Prostate gland (tissue), 2 donors: ENCODE measurements around the gene HSPB6. TPM values are rescaled to one million over a fixed set of nuclear protein-coding genes. Genes with fewer than 3 reads are reported as not detected.
A peak's percentile ranks its signal among the peaks of the same experiment; 100 is the strongest.

Source experiments
- DNase-seq: peaks from one replicate; pipeline ENCODE4 v3.0.0-alpha.2; 2019; ENCODE audit warnings: low spot score
- H3K27ac ChIP-seq, 2 donors: fragments of 200-600 bp; sonication (generic); 2 replicates each; pipeline ENCODE4 v1.5.1; 2017 to 2019
- H3K27me3 ChIP-seq: fragments of 200-600 bp; sonication (generic); replicated peaks from 2 replicates; pipeline ENCODE4 v1.5.1; 2019; ENCODE audit not compliant: insufficient read depth
- H3K36me3 ChIP-seq, 2 donors: fragments of 200-600 bp; sonication (generic); 1 replicate in 1 of 2; 2 replicates in 1 of 2; pipeline versions ENCODE4 v1.5.1 to v1.8.1; 2017 to 2019
- H3K4me1 ChIP-seq: fragments of 200-600 bp; sonication (generic); replicated peaks from 2 replicates; pipeline ENCODE4 v1.5.1; 2019
- H3K4me3 ChIP-seq, 2 donors: fragments of 200-600 bp; sonication (generic); 2 replicates each; pipeline ENCODE4 v1.5.1; 2017 to 2019
- H3K9me3 ChIP-seq: fragments of 200-600 bp; sonication (generic); 2 replicates; pipeline ENCODE4 v1.5.1; 2017
- POLR2A ChIP-seq: fragments of 450-650 bp; IDR thresholded peaks from one replicate; pipeline ENCODE4 v1.6.1; 2016; ENCODE audit warnings: antibody characterized with exemption, mild to moderate bottlenecking
- POLR2AphosphoS5 ChIP-seq: sonication (generic); formaldehyde crosslinking; IDR thresholded peaks from one replicate; pipeline ENCODE4 v1.6.1; 2017; ENCODE audit warnings: antibody characterized with exemption
- WGBS: methylation state at CpG from one replicate; pipeline ENCODE4 v1.1.5; 2018; 5-methylcytosine and 5-hydroxymethylcytosine counted together
- intact Hi-C: fragments of 100-400 bp; cut with DNase I; formaldehyde crosslinking; loops from one replicate; pipeline ENCODE4 v1.14.2; 2022
- total RNA-seq, 2 donors: library from RNA; depleted of rRNA; stranded (reverse); fragments of >200 nt; gene quantifications; one replicate each; pipeline ENCODE4 v1.1.0, GENCODE V29; 2016
- TF ChIP-seq, protein P1 (sequence below), 4 experiments: fragments of 200-600 bp in 2 of 4; fragments of 450-650 bp in 2 of 4; sonication (generic) in 2 of 4; IDR thresholded peaks; 1 replicate in 3 of 4; 2 replicates in 1 of 4; pipeline ENCODE4 v1.5.1; 2016 to 2019; ENCODE audit warnings: antibody characterized with exemption in 4 of 4, mild to moderate bottlenecking in 2 of 4, moderate library complexity in 2 of 4

HSPB6 gene
- total RNA-seq, 2 donors from 2014 or later = 32.2 to 78.5 TPM

GRCh38 chr19:35715981-35716800, 40.6 kb downstream of the HSPB6 start:
- Histone ChIP-seq H3K27ac (peak overlapping the region; percentile 69 to 91), H3K27me3 (no peaks in the 10 kb centered on the region), H3K36me3 (no peaks in the 10 kb centered on the region), H3K9me3 (no peaks in the 10 kb centered on the region), H3K4me1 (peaks cover 15% of the 10 kb centered on the region), H3K4me3 (peak overlapping the region; percentile 91 to 93)
- peak; percentile 51 for DNase-seq
- under 1% methylated on average over 50 of the region's 52 CpGs for WGBS
- TF ChIP-seq, protein P1, sequence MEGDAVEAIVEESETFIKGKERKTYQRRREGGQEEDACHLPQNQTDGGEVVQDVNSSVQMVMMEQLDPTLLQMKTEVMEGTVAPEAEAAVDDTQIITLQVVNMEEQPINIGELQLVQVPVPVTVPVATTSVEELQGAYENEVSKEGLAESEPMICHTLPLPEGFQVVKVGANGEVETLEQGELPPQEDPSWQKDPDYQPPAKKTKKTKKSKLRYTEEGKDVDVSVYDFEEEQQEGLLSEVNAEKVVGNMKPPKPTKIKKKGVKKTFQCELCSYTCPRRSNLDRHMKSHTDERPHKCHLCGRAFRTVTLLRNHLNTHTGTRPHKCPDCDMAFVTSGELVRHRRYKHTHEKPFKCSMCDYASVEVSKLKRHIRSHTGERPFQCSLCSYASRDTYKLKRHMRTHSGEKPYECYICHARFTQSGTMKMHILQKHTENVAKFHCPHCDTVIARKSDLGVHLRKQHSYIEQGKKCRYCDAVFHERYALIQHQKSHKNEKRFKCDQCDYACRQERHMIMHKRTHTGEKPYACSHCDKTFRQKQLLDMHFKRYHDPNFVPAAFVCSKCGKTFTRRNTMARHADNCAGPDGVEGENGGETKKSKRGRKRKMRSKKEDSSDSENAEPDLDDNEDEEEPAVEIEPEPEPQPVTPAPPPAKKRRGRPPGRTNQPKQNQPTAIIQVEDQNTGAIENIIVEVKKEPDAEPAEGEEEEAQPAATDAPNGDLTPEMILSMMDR (IDR thresholded peaks at IDR 0.05) = no peak
- TF ChIP-seq POLR2AphosphoS5 (peak; percentile 15), POLR2A (no peak)
- intact Hi-C loops = loop anchor here (2.0 to 10.0 kb wide), 2 partner anchors 167 to 361 kb away; partner anchors contain the start of gene FFAR3

DNA sequence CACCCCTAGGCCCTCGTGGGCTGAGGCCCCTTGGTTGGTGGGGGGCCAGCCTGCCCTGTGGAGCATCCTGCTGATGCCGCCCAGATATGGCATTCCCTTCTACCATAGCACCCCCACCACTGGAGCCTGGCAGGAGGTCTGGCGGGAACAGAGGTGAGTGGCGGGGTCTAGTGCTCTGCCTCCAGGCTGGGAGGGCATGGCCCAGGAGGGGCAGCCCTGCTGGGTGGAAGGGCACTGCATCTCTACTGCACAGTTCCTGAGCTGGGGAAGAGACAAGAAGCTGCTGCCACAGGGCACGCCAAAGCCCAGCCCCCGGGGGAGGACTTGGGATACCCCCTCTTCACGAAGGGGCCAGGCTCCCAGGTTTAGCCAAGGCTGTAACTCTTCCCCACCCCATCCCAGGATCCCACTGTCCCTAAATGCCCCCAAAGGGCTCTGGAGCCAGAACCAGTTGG, 41.4 kb downstream of the HSPB6 start:
- Histone ChIP-seq H3K4me1 (peaks cover 15% of the 10 kb centered on the region), H3K9me3 (no peaks in the 10 kb centered on the region), H3K27ac (no peak overlapping the region), H3K4me3 (no peak overlapping the region), H3K27me3 (no peaks in the 10 kb centered on the region), H3K36me3 (no peaks in the 10 kb centered on the region)
- intact Hi-C loops = loop anchor here (10.0 kb wide), 1 partner anchor 361 kb away; the partner anchor contains the start of gene FFAR3
- TF ChIP-seq POLR2AphosphoS5 (no peak), POLR2A (no peak)
- TF ChIP-seq, protein P1 (IDR thresholded peaks at IDR 0.05) = no peak
- DNase-seq = no peak
- WGBS = 81% methylated on average over 7 of the region's 7 CpGs

DNA sequence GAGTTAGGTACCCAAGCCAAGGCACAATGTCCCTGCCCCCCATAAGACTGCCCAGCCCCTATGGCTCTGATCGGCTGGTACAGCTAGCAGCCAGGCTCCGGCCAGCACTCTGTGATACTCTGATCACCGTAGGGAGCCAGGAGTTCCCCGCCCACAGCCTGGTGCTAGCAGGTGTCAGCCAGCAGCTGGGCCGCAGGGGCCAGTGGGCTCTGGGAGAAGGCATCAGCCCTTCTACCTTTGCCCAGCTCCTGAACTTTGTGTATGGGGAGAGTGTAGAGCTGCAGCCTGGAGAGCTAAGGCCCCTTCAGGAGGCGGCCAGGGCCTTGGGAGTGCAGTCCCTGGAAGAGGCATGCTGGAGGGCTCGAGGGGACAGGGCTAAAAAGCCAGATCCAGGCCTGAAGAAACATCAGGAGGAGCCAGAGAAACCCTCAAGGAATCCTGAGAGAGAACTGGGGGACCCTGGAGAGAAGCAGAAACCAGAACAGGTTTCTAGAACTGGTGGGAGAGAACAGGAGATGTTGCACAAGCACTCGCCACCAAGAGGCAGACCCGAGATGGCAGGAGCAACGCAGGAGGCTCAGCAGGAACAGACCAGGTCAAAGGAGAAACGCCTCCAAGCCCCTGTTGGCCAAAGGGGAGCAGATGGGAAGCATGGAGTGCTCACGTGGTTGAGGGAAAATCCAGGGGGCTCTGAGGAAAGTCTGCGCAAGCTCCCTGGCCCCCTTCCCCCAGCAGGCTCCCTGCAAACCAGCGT, 42.1 kb downstream of the HSPB6 start:
- Histone ChIP-seq H3K4me1 (peaks cover 15% of the 10 kb centered on the region), H3K36me3 (no peaks in the 10 kb centered on the region), H3K27me3 (no peaks in the 10 kb centered on the region), H3K9me3 (no peaks in the 10 kb centered on the region), H3K4me3 (no peak overlapping the region), H3K27ac (no peak overlapping the region)
- WGBS = 85% methylated on average over 14 of the region's 14 CpGs
- TF ChIP-seq POLR2AphosphoS5 (no peak), POLR2A (no peak)
- TF ChIP-seq, protein P1 (IDR thresholded peaks at IDR 0.05) = no peak
- intact Hi-C loops = loop anchor here (10.0 kb wide), 1 partner anchor 360 kb away; the partner anchor contains the start of gene FFAR3
- no peak for DNase-seq

GRCh38 chr19:35713904-35714495, 42.8 kb downstream of the HSPB6 start:
- Histone ChIP-seq H3K9me3 (no peaks in the 10 kb centered on the region), H3K36me3 (no peaks in the 10 kb centered on the region), H3K4me1 (peaks cover 9% of the 10 kb centered on the region), H3K27ac (no peak overlapping the region), H3K27me3 (no peaks in the 10 kb centered on the region), H3K4me3 (no peak overlapping the region)
- DNase-seq = no peak
- WGBS = 80% methylated on average over 12 of the region's 12 CpGs
- TF ChIP-seq POLR2AphosphoS5 = no peak
- TF ChIP-seq, protein P1 (IDR thresholded peaks at IDR 0.05) = no peak
- intact Hi-C loops = loop anchor here (10.0 kb wide), 1 partner anchor 359 kb away; the partner anchor contains the start of gene FFAR3
